Breast epithelium (tissue), 3 donors: ENCODE data around the gene MYH9.

Source experiments
- POLR2A ChIP-seq: fragments of 450-650 bp; IDR thresholded peaks from one replicate; pipeline ENCODE4 v1.6.1; 2016; ENCODE audit warnings: antibody characterized with exemption, mild to moderate bottlenecking, moderate library complexity
- POLR2AphosphoS5 ChIP-seq, 3 donors: sonication (generic); formaldehyde crosslinking; IDR thresholded peaks; one replicate each; pipeline ENCODE4 v1.6.1; 2017; ENCODE audit warnings: antibody characterized with exemption in 3 of 3
- TF ChIP-seq, protein P1 (sequence below), 3 donors: fragments of 450-650 bp; IDR thresholded peaks; one replicate each; pipeline ENCODE4 v1.5.1; 2016 to 2017; ENCODE audit warnings: antibody characterized with exemption in 3 of 3, mild to moderate bottlenecking in 3 of 3, moderate library complexity in 3 of 3

GRCh38 chr22:36291831-36292740 lies 95.7 kb downstream of the MYH9 start:
- TF ChIP-seq POLR2AphosphoS5 (IDR thresholded peaks at IDR 0.05) (no peak), POLR2A (no peak)
- TF ChIP-seq, protein P1, sequence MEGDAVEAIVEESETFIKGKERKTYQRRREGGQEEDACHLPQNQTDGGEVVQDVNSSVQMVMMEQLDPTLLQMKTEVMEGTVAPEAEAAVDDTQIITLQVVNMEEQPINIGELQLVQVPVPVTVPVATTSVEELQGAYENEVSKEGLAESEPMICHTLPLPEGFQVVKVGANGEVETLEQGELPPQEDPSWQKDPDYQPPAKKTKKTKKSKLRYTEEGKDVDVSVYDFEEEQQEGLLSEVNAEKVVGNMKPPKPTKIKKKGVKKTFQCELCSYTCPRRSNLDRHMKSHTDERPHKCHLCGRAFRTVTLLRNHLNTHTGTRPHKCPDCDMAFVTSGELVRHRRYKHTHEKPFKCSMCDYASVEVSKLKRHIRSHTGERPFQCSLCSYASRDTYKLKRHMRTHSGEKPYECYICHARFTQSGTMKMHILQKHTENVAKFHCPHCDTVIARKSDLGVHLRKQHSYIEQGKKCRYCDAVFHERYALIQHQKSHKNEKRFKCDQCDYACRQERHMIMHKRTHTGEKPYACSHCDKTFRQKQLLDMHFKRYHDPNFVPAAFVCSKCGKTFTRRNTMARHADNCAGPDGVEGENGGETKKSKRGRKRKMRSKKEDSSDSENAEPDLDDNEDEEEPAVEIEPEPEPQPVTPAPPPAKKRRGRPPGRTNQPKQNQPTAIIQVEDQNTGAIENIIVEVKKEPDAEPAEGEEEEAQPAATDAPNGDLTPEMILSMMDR (IDR thresholded peaks at IDR 0.05) = no peak
